Measurements from ENCODE around the gene SKOR1. TPM values are rescaled to one million over a fixed set of nuclear protein-coding genes. Genes with fewer than 3 reads are reported as not detected.

SKOR1 gene
- total RNA-seq, 1 experiment from 2014 or later: not detected

DNA sequence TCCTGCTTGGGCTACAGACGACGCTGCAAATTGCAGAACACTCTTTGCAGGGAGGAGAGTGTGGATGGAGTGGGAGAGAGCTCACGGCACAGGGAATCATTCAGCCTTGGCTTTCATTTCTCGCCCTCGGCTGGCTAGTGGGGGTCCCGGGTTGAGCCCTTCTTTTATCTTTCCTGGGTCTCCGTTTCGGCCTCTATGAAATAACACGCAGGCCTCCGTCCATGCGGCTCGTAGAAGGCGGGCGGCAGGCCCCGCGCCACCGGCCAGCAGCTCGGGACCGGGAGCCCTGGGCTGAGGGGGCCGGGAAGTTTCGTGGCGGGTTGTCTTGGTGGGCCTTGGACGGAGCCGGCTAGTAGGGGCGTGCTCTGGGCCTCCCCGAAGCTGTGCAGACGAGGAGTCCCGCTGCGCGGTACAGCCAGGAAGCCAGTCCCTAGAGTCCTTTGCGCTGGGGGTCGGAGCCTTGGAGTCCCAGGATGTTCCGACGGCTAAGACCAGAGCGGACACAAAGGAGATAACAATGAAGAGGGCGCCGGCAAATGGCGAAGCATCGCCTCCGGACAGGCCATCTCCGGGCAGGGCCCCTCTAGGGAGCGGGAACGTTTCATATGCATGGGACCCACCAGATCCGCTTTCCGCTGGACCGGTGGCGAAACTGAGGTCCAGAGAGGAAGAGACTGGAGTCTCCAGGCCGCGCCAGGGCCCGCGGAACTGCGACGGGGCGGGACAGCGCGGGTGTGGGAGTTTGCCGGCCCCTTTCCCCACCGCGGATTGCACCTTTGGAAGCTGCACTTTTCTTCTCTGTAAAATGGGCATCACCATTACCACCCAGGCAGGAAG lies 10.2 kb downstream of the SKOR1 start:
- DNase-seq: no peak
- H3K27me3 ChIP-seq: no peaks in the 10 kb centered on the region

GRCh38 chr15:67836134-67836455 lies 10.8 kb downstream of the SKOR1 start:
- Histone ChIP-seq H3K27me3 (no peaks in the 10 kb centered on the region), H3K4me3 (no peak overlapping the region), H3K9me3 (no peaks in the 10 kb centered on the region), H3K36me3 (0 out of 2 replicates have a peak, but pooled peaks cover 2% of the 10 kb centered on the region)
- DNase-seq: no peak

More for the DNA sequence above, 10.2 kb downstream of the SKOR1 start:
- Histone ChIP-seq H3K36me3 (0 out of 2 replicates have a peak, but pooled peaks cover 2% of the 10 kb centered on the region), H3K9me3 (no peaks in the 10 kb centered on the region), H3K4me3 (no peak overlapping the region)

DNA sequence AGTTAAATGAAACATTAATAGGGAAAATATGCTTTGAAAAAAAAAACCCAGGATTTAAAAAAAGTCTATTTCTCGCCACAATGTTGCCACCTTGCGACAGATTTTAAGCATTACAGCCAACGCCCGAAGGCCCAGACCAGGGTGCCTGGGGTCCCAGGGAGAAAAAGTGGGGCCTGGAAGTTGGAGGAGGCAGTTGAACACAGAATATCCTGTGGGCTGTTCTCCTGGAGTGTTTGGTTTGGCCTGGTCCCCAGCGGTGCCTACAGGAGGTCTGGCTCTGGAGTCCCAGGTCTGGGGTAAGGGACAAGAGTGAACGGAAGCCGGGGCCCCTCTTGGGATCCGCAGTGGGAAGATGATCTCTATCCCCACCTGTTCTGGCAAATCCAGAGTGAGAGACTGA lies 11.2 kb downstream of the SKOR1 start:
- H3K4me3 ChIP-seq: no peak overlapping the region
- no peaks in the 10 kb centered on the region for H3K27me3 ChIP-seq
- 0 out of 2 replicates have a peak, but pooled peaks cover 2% of the 10 kb centered on the region for H3K36me3 ChIP-seq
- H3K9me3 ChIP-seq: no peaks in the 10 kb centered on the region
- DNase-seq: no peak

DNA sequence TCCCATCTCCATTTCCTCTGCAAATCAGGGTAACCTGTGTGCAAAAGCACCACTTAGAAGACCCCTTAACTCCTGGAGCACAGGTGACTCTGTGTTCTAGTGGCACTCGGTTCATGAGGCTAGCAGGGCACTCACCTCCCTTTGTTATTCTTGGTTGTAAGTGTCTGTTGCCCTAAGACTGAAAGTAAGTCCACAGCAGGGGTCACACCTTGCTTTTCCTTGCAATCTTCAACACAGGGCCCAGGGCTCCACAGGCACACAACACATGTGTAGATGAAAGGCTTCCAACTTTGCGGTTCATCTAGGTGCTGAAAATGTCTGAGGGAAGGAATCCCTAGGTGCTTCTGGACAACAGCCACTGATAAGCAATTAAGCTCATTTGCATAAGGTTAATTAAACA lies 11.6 kb downstream of the SKOR1 start:
- Histone ChIP-seq H3K4me3 (no peak overlapping the region), H3K36me3 (0 out of 2 replicates have a peak, but pooled peaks cover 2% of the 10 kb centered on the region), H3K9me3 (no peaks in the 10 kb centered on the region), H3K27me3 (no peaks in the 10 kb centered on the region)
- no peak for DNase-seq

DNA sequence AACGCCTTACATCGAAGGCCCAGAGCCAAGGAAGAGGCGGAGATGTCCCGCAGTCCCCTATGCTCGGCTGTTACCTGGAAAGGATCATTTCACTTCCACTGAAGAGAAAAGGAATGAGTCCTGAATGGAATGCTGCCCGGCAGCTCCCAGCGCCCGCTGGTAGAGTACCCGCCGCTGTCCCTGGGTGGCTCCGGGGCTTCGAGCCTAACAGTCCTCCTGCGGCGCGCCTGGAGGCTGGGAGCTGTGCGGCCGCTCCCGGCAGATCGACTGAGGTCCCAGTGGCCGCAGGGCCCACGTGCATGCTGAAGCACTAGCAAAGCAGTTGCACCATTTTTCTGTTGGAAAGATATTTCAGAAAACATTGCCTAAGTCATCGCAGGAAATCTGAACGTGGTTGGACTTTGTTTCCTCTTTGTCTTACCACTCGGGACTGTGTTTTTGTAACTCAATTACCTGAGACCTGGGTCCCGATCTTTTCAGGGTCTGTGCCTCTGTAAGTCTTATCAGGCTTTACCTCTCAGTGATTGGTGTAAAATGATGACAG lies 13.6 kb downstream of the SKOR1 start:
- Histone ChIP-seq H3K36me3 (0 out of 2 replicates have a peak, but pooled peaks cover 2% of the 10 kb centered on the region), H3K27me3 (no peaks in the 10 kb centered on the region), H3K9me3 (no peaks in the 10 kb centered on the region), H3K4me3 (no peak overlapping the region)
- no peak for DNase-seq

GRCh38 chr15:67839499-67839928 lies 14.2 kb downstream of the SKOR1 start:
- Histone ChIP-seq H3K36me3 (0 out of 2 replicates have a peak, but pooled peaks cover 2% of the 10 kb centered on the region), H3K4me3 (peak overlapping the region; percentile 92), H3K9me3 (no peaks in the 10 kb centered on the region), H3K27me3 (no peaks in the 10 kb centered on the region)
- peak; percentile 29 for DNase-seq

- H3K9me3 ChIP-seq: no peaks in the 10 kb centered on the region
- H3K36me3 ChIP-seq: 0 out of 2 replicates have a peak, but pooled peaks cover 2% of the 10 kb centered on the region
- peak; percentile 92 for DNase-seq
- peak within 1 kb of the TSS; percentile 92 for H3K4me3 ChIP-seq
- no peaks in the 10 kb centered on the region for H3K27me3 ChIP-seq
These were observed 14.8 kb downstream of the SKOR1 start, which contains the start of gene RNU6-1 for GRCh38 chr15:67839929-67840748. RNU6-1 (minus strand) TSS chr15:67840045.

- peak; percentile 27 for DNase-seq
- Histone ChIP-seq H3K27me3 (no peaks in the 10 kb centered on the region), H3K9me3 (no peaks in the 10 kb centered on the region), H3K4me3 (peak overlapping the region; percentile 92), H3K36me3 (0 out of 2 replicates have a peak, but pooled peaks cover 2% of the 10 kb centered on the region)
These were observed 15.6 kb downstream of the SKOR1 start for GRCh38 chr15:67840749-67841512.

DNA sequence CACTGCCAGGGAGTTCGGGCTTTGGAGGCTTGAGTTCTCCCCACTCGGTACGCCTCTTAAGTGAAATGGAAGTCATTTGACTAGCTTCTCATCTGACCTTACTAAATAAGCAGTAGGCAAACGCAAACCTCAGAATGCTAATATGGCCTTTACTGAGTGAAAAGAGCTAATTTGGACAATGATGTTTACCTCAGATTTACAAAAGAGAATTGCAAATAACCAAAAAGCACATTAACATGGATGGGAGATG lies 16.1 kb downstream of the SKOR1 start:
- DNase-seq: no peak
- Histone ChIP-seq H3K27me3 (no peaks in the 10 kb centered on the region), H3K36me3 (0 out of 2 replicates have a peak, but pooled peaks cover 2% of the 10 kb centered on the region), H3K9me3 (no peaks in the 10 kb centered on the region), H3K4me3 (no peak overlapping the region)

DNA sequence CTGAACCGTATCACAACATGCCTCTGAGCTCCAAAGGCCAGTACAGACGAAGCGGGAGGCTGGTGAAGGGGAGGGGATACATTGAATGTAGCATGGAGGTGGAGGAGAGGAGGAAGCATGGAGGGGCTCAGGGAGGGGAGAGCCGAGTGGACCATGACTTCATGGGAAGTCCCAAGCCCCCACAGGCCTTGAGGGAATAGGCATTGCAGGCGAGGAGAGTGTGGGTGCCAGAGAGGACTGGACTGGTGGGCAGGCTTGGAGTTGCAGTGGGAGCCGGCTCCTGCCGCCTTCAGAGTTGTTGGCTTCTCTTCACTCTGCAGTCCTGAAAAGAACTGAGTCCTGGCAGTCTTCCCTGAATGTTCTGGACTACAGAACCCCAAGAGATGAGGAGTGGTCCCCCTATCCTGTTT lies 17.8 kb downstream of the SKOR1 start:
- H3K9me3 ChIP-seq: no peaks in the 10 kb centered on the region
- H3K27me3 ChIP-seq: no peaks in the 10 kb centered on the region
- no peak for DNase-seq
- H3K4me3 ChIP-seq: no peak overlapping the region
- H3K36me3 ChIP-seq: 0 out of 2 replicates have a peak, but pooled peaks cover 2% of the 10 kb centered on the region

DNA sequence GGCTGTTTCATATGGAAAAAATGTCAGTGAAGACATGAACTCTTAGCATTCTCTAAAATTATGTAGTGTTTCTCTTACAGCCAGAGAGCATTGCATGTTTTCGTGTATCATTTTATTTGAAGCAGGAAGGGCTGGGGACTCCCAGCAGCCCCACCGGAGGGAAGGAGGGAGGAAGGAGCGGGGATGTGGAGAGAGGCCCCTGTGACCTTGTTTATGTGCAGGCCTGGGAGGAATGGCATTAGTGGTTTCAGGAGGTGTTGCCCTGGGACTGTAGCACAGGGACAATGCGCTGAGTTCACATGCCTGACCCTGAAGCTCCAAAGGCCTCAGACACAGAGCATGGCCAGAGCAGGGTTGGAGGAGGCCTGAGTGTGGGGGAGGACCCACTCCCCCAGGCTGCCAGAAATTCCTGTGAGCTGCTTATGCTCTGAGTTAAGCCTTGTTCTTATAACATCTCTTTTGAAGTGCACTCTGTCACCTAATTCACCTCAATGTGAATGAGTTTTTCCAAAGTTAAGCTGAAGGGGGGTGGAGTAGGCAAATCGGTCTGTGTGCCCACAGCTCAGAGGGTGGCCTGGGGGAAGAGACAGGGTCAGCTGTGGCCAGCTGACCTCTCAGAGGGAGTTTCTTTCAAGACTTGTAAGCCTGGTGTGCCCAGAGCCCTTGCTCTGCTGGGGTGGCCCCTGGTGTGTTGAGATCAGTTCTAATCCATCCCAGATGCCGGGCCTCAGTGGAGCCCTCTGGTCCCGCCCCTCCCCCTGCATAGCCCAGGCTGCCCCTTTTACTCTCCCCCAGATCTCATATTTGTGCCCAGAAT lies 18.5 kb downstream of the SKOR1 start:
- 0 out of 2 replicates have a peak, but pooled peaks cover 2% of the 10 kb centered on the region for H3K36me3 ChIP-seq
- H3K4me3 ChIP-seq: no peak overlapping the region
- no peaks in the 10 kb centered on the region for H3K27me3 ChIP-seq
- no peak for DNase-seq
- no peaks in the 10 kb centered on the region for H3K9me3 ChIP-seq

- Histone ChIP-seq H3K36me3 (no peaks in the 10 kb centered on the region), H3K9me3 (peaks cover 3% of the 10 kb centered on the region; the same call in 1 of the 2 replicates), H3K4me3 (no peak overlapping the region), H3K27me3 (no peaks in the 10 kb centered on the region)
- DNase-seq: no peak
These were observed 20.7 kb downstream of the SKOR1 start for GRCh38 chr15:67845974-67846373.

- no peak for DNase-seq
- Histone ChIP-seq H3K27me3 (no peaks in the 10 kb centered on the region), H3K4me3 (no peak overlapping the region), H3K36me3 (no peaks in the 10 kb centered on the region), H3K9me3 (peaks cover 3% of the 10 kb centered on the region; the same call in 1 of the 2 replicates)
These were observed 24.2 kb downstream of the SKOR1 start for GRCh38 chr15:67849538-67849937.

GRCh38 chr15:67850336-67850735 lies 25.0 kb downstream of the SKOR1 start:
- Histone ChIP-seq H3K27me3 (no peaks in the 10 kb centered on the region), H3K4me3 (no peak overlapping the region), H3K9me3 (peaks cover 3% of the 10 kb centered on the region; the same call in 1 of the 2 replicates), H3K36me3 (no peaks in the 10 kb centered on the region)
- DNase-seq: no peak

- Histone ChIP-seq H3K9me3 (peaks cover 3% of the 10 kb centered on the region; the same call in 1 of the 2 replicates), H3K36me3 (no peaks in the 10 kb centered on the region), H3K4me3 (no peak overlapping the region), H3K27me3 (no peaks in the 10 kb centered on the region)
- peak; percentile 63 for DNase-seq
These were observed 25.8 kb downstream of the SKOR1 start for GRCh38 chr15:67850994-67851571.
